Central memory CD8-positive, alpha-beta T cell (primary cell): ENCODE measurements around the gene GREM1.

Experiments
- ATAC-seq: fragments of 150-1000 bp; cut with Tn5 transposase; replicated peaks from 2 replicates; pipeline ENCODE4 v1.10.0; 2022; ENCODE audit warnings: mild to moderate bottlenecking, moderate FRiP score, moderate number of reproducible peaks; ENCODE audit not compliant: poor library complexity, severe bottlenecking; ENCODE audit errors: extremely low read depth
- DNase-seq, 2 donors: peaks; one replicate each; pipeline ENCODE4 v3.0.0; 2021; ENCODE audit warnings: low spot score in 2 of 2
- H3K27ac Mint-ChIP-seq: one replicate; pipeline ENCODE4 v1.8.0; 2022; ENCODE audit warnings: low read depth, mild to moderate bottlenecking, moderate library complexity, mixed read lengths
- H3K27me3 Mint-ChIP-seq: one replicate; pipeline ENCODE4 v1.8.0; 2022; ENCODE audit warnings: mixed read lengths
- H3K36me3 Mint-ChIP-seq: one replicate; pipeline ENCODE4 v1.8.0; 2022; ENCODE audit warnings: mild to moderate bottlenecking, moderate library complexity, mixed read lengths; ENCODE audit not compliant: insufficient read depth
- H3K4me1 Mint-ChIP-seq: one replicate; pipeline ENCODE4 v1.8.0; 2022; ENCODE audit warnings: mixed read lengths
- H3K4me3 Mint-ChIP-seq: one replicate; pipeline ENCODE4 v1.8.0; 2022; ENCODE audit warnings: mild to moderate bottlenecking, moderate library complexity, mixed read lengths
- H3K9me3 Mint-ChIP-seq: one replicate; pipeline ENCODE4 v1.8.0; 2022; ENCODE audit warnings: mixed read lengths

The GREM1 gene

GRCh38 chr15:32717426-32718226, at the start of gene GREM1:
TSS of gene GREM1 (plus strand) at chr15:32718004. CDS start at chr15:32730691, 12,687 bp downstream.
- Mint-ChIP-seq H3K27me3 (peaks cover 91% of the 10 kb centered on the region), H3K9me3 (no peaks in the 10 kb centered on the region), H3K27ac (no peak within 1 kb of the TSS), H3K4me1 (peaks cover 12% of the 10 kb centered on the region), H3K4me3 (peak within 1 kb of the TSS; percentile 31), H3K36me3 (peaks cover 2% of the 10 kb centered on the region)
- ATAC-seq (no peak), DNase-seq (no peak)

GRCh38 chr15:32668942-32669341, 48.9 kb upstream of the GREM1 start:
- ATAC-seq = no peak
- no peak overlapping the region for H3K27ac Mint-ChIP-seq
- H3K36me3 Mint-ChIP-seq = no peaks in the 10 kb centered on the region
- H3K9me3 Mint-ChIP-seq = no peaks in the 10 kb centered on the region
- no peaks in the 10 kb centered on the region for H3K27me3 Mint-ChIP-seq
- H3K4me1 Mint-ChIP-seq = no peaks in the 10 kb centered on the region
- H3K4me3 Mint-ChIP-seq = no peak overlapping the region
- DNase-seq = no peak

GRCh38 chr15:32669896-32670611, 47.8 kb upstream of the GREM1 start:
- no peak for ATAC-seq
- Mint-ChIP-seq H3K27me3 (no peaks in the 10 kb centered on the region), H3K4me1 (no peaks in the 10 kb centered on the region), H3K27ac (no peak overlapping the region), H3K36me3 (no peaks in the 10 kb centered on the region), H3K9me3 (no peaks in the 10 kb centered on the region), H3K4me3 (no peak overlapping the region)
- no peak for DNase-seq

- H3K9me3 Mint-ChIP-seq = no peaks in the 10 kb centered on the region
- H3K4me3 Mint-ChIP-seq = no peak overlapping the region
- DNase-seq (no peak), ATAC-seq (no peak)
- no peaks in the 10 kb centered on the region for H3K36me3 Mint-ChIP-seq
- H3K27ac Mint-ChIP-seq = no peak overlapping the region
- no peaks in the 10 kb centered on the region for H3K4me1 Mint-ChIP-seq
- no peaks in the 10 kb centered on the region for H3K27me3 Mint-ChIP-seq
Measured at GRCh38 chr15:32670623-32671022, 47.2 kb upstream of the GREM1 start.

GRCh38 chr15:32671339-32672325, 46.2 kb upstream of the GREM1 start:
- Mint-ChIP-seq H3K4me1 (no peaks in the 10 kb centered on the region), H3K27ac (no peak overlapping the region), H3K9me3 (no peaks in the 10 kb centered on the region), H3K36me3 (no peaks in the 10 kb centered on the region), H3K4me3 (no peak overlapping the region), H3K27me3 (no peaks in the 10 kb centered on the region)
- DNase-seq (no peak), ATAC-seq (no peak)

- DNase-seq (no peak), ATAC-seq (no peak)
- Mint-ChIP-seq H3K27ac (no peak overlapping the region), H3K36me3 (peaks cover 1% of the 10 kb centered on the region), H3K4me1 (no peaks in the 10 kb centered on the region), H3K4me3 (no peak overlapping the region), H3K27me3 (no peaks in the 10 kb centered on the region), H3K9me3 (no peaks in the 10 kb centered on the region)
Measured at GRCh38 chr15:32674681-32675080, 43.1 kb upstream of the GREM1 start.

GRCh38 chr15:32675466-32675865, 42.3 kb upstream of the GREM1 start:
- no peak for ATAC-seq
- H3K36me3 Mint-ChIP-seq = peaks cover 1% of the 10 kb centered on the region
- H3K27ac Mint-ChIP-seq = no peak overlapping the region
- no peak overlapping the region for H3K4me3 Mint-ChIP-seq
- no peaks in the 10 kb centered on the region for H3K9me3 Mint-ChIP-seq
- no peak for DNase-seq
- no peaks in the 10 kb centered on the region for H3K4me1 Mint-ChIP-seq
- H3K27me3 Mint-ChIP-seq = no peaks in the 10 kb centered on the region

GRCh38 chr15:32676169-32676568, 41.6 kb upstream of the GREM1 start:
- Mint-ChIP-seq H3K27me3 (no peaks in the 10 kb centered on the region), H3K9me3 (no peaks in the 10 kb centered on the region), H3K4me3 (no peak overlapping the region), H3K27ac (no peak overlapping the region), H3K4me1 (no peaks in the 10 kb centered on the region), H3K36me3 (peaks cover 1% of the 10 kb centered on the region)
- no peak for ATAC-seq
- no peak for DNase-seq

- DNase-seq = no peak
- no peak for ATAC-seq
- Mint-ChIP-seq H3K36me3 (peaks cover 1% of the 10 kb centered on the region), H3K27me3 (no peaks in the 10 kb centered on the region), H3K27ac (no peak overlapping the region), H3K9me3 (no peaks in the 10 kb centered on the region), H3K4me3 (no peak overlapping the region), H3K4me1 (no peaks in the 10 kb centered on the region)
Measured at GRCh38 chr15:32677238-32677750, 40.5 kb upstream of the GREM1 start.

- H3K4me1 Mint-ChIP-seq = no peaks in the 10 kb centered on the region
- H3K36me3 Mint-ChIP-seq = peaks cover 1% of the 10 kb centered on the region
- no peaks in the 10 kb centered on the region for H3K9me3 Mint-ChIP-seq
- ATAC-seq = no peak
- H3K4me3 Mint-ChIP-seq = no peak overlapping the region
- no peak for DNase-seq
- H3K27me3 Mint-ChIP-seq = no peaks in the 10 kb centered on the region
- H3K27ac Mint-ChIP-seq = no peak overlapping the region
Measured at GRCh38 chr15:32679298-32679690, 38.5 kb upstream of the GREM1 start.

- ATAC-seq (no peak), DNase-seq (no peak)
- Mint-ChIP-seq H3K36me3 (no peaks in the 10 kb centered on the region), H3K4me1 (no peaks in the 10 kb centered on the region), H3K4me3 (no peak overlapping the region), H3K9me3 (no peaks in the 10 kb centered on the region), H3K27me3 (no peaks in the 10 kb centered on the region), H3K27ac (no peak overlapping the region)
Measured at GRCh38 chr15:32682569-32682968, 35.2 kb upstream of the GREM1 start.

GRCh38 chr15:32682977-32683630, 34.7 kb upstream of the GREM1 start:
- Mint-ChIP-seq H3K36me3 (no peaks in the 10 kb centered on the region), H3K9me3 (no peaks in the 10 kb centered on the region), H3K4me3 (no peak overlapping the region), H3K27ac (no peak overlapping the region), H3K4me1 (no peaks in the 10 kb centered on the region), H3K27me3 (no peaks in the 10 kb centered on the region)
- ATAC-seq (no peak), DNase-seq (no peak)
